ENCODE results near the gene CBX8.
"Not testable (repeated sequence)": the region's sequence is repeated elsewhere in the genome, so short reads cannot be mapped to it uniquely, and the experiment has no call there.

The CBX8 gene

GRCh38 chr17:79777120-79777893 lies 19.6 kb downstream of the CBX8 start:
- DNase-seq = no peak

- no peak for DNase-seq
Observed at GRCh38 chr17:79776376-79777119, 20.3 kb downstream of the CBX8 start.

GRCh38 chr17:79775632-79776031 lies 21.2 kb downstream of the CBX8 start:
- DNase-seq = no peak

- no peak for DNase-seq
Observed at GRCh38 chr17:79774561-79774975, 22.3 kb downstream of the CBX8 start.

- DNase-seq = not testable (repeated sequence)
Observed at GRCh38 chr17:79772726-79773125, 24.2 kb downstream of the CBX8 start.

- DNase-seq = no peak
Observed at GRCh38 chr17:79771276-79771675, 25.6 kb downstream of the CBX8 start.

GRCh38 chr17:79769570-79770506 lies 27.0 kb downstream of the CBX8 start:
- no peak for DNase-seq

- DNase-seq = no peak
Observed at GRCh38 chr17:79765708-79766107, 31.2 kb downstream of the CBX8 start.

- DNase-seq = no peak
Observed at GRCh38 chr17:79761894-79762589, 34.8 kb downstream of the CBX8 start.

GRCh38 chr17:79760197-79760906 lies 36.5 kb downstream of the CBX8 start:
- DNase-seq = no peak

GRCh38 chr17:79758271-79758670 lies 38.6 kb downstream of the CBX8 start:
- DNase-seq = no peak

GRCh38 chr17:79757140-79757745 lies 39.6 kb downstream of the CBX8 start:
- no peak for DNase-seq

GRCh38 chr17:79755591-79755990 lies 41.3 kb downstream of the CBX8 start:
- no peak for DNase-seq

- DNase-seq = not testable (repeated sequence)
Observed at GRCh38 chr17:79754903-79755302, 42.0 kb downstream of the CBX8 start.

GRCh38 chr17:79754370-79754769 lies 42.5 kb downstream of the CBX8 start:
- DNase-seq = no peak

- DNase-seq = no peak
Observed at GRCh38 chr17:79752175-79752574, 44.7 kb downstream of the CBX8 start.

- no peak for DNase-seq
Observed at GRCh38 chr17:79750650-79751545, 46.0 kb downstream of the CBX8 start.

- no peak for DNase-seq
Observed at GRCh38 chr17:79749958-79750357, 46.9 kb downstream of the CBX8 start.

GRCh38 chr17:79749156-79749815 lies 47.6 kb downstream of the CBX8 start:
- DNase-seq = no peak
